ENCODE measurements around the gene SCYL3.
"Not testable (repeated sequence)": the region's sequence is repeated elsewhere in the genome, so short reads cannot be mapped to it uniquely, and the experiment has no call there.

Gene SCYL3

GRCh38 chr1:169893645-169894423 is at the start of gene SCYL3:
SCYL3 (minus strand) TSS chr1:169893896; CDS start chr1:169888840, 5,056 bp downstream.
- peak; percentile 94 for DNase-seq

DNA sequence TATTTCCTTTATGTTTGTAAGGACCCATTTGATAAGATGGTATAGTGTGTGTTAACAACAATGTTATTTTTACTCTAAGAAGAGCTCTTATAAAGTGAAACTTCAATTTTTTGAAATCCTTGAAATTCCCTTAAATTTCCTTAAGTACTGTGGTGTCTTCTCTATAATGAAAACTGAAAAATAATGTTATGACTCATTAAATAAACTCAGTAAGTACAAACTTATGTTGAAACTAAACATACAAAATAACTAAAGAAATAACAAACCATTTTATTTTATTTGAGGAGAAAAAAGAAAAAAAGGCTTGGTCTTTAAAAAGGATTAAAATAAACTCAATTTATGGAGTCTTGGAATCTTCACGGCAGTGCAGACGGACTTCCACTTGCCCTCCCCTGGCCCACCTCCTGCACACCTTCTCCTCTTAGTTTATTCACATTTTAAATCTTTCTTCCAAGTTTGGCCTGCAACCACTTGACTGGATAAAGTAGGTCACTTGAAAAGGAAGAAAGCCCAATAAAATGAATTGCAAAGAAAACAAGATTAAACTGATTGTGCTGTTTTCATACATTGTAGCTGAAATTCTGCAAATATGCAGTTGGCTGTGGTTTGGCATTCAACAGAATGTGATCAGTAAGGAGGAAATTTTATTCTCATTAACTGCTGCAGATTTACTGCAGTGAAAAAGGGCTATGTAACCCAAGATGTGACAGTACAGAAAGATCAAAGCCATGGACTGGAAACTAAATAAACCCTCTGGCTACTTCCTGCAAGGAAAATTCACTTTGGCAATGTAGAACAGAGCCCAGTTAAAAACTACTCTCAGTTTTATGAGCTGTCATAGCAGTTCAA is 48.5 kb upstream of the SCYL3 start:
- no peak for DNase-seq

DNA sequence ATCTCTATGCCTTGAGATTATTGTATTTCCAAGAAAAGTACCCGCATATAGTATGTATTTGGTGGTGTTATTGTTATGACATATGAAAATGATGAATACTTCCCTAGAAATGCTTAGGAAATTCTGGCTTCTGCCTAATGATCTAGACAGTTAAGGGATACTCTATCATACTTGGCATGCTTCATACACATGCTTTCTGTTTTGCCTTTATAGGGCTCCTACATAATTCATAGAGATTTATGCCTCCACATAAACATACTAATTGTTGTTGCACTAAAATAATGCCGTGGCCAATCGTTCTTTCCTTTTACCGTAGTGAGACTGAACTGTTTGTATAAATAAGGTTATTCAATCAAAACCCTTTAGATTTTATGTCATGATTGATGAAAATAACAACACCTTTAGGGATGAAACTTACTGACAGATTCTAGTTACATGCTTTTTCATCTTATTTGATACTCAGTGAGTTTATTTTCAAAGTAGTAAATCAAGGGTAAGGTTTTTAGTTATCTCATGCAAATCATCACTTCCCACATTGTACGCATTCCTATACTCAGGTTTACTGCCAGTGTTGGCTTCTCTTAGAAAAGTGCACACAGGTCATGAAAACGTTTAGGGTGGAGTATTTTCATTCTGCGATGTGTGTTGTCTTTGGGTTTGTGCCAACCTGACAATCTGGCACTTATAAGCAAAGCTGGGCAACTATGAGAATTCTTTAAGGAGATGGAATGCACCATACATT is 40.5 kb upstream of the SCYL3 start:
- no peak for DNase-seq

GRCh38 chr1:169931795-169932231 is 38.1 kb upstream of the SCYL3 start:
- DNase-seq, result no peak

DNA sequence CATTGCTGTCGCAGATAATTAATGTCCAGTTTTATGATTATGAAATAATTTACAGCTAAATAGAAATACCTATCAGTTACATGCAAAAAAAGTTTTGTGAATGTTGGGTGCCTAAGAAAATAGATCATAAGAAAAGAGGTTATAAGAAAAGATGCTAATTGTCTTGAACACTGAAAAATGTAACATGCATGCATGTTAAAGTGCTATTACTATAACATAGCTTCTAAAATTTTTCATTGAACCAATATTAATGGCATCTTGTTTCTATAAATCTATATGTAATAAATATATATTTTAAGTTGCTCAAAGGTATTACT is 35.5 kb upstream of the SCYL3 start:
- no peak for DNase-seq

GRCh38 chr1:169928438-169929209 is 34.9 kb upstream of the SCYL3 start:
- peak in 1 of 2 donors; percentile 50 for DNase-seq

DNA sequence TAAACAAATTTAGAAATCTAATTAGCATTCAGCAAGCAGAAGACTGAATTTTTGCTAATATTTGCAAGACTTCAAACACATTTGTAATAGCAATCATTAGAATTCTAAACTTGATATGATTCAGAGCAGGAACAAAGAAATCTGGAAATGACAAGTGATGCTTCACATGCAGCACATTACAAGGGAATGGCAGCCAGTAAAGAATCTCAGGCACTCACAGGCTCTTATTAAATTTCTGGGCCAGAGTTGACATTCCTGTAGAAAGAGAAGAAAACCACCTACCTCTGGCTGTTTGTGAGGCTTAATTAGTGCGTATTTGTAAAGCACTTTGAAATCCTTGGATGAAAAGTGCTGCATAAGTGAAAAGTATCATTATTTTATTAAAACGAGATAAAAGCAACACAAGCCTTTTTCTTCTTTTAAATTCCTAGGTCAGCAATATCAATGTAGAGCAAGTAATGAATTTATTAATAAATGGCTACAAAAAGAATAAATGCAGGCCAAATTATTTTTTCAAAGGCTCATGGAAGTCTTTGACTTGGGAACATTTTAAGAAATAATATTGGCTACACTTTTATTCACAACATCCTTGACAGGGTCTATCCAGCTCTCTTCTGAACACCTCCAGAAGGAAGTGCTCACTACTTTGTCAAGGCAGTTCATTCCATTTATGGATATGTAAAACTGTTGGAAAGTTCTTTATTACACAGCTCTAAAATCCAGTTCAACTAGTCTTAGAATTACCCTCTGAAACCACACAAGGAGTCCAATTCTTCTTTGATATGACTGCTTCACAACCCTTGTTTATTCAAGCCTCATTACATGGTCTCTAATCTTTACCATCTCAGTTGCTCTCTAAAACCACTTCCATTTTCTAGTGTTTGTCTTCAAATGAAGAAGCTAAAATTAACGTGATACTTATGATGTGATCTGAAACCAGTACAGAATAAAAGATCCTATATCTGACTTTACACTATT is 32.1 kb upstream of the SCYL3 start:
- DNase-seq, result peak in 1 of 2 donors; percentile 8

DNA sequence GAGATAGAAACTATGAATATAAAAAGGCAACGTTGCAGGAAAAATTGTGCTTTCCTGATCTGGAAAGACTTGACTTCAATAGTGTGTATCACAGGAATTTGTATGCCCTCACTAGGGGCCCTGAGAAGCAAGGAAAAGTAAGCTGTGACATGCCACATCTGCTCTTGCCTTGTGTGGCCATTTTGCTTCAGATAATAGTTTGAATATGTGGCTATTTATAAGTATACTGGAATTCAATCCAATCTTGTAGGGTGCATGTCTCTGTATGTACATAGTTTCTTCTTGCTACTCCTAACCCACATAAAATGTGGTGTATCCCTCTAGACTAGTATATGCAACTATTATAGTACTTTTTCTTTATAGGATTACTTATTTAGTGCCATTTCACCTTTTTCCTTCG is 31.1 kb upstream of the SCYL3 start:
- no peak for DNase-seq

DNA sequence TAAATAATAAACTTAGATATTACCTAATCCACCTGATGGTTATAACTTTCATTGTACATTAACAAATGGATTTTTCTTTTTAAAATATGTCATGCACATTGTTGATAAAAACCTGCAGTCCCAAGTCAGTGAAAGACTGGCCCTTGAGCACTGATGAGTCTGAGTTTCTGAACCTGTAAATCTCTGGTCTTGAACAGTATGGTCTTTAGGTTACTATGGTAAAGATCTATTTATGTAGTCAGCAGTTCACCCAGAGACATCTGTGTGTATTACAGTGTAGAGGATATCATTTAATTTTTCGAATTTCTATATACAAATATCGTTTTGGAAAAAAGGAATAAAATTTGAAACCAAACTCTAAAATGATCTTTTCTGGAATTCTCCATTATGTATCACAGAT is 30.4 kb upstream of the SCYL3 start:
- no peak for DNase-seq

DNA sequence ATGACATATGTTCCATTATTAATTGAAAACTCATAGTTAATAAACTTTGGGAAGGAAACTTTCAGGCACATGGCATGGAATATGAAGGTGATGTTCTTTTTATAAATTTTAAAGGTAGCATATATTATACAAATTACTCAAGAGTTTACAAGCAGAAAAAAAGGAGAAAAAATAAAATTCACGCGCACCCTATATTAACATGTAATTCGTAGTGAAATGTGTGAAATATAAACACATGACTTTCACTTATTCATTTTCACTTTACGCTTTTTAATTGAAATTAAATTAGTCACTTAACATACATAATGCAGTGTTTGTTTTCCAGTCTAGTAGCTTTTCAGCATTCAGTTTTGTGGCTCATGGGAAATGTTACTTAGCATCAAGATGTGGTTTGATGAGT is 27.4 kb upstream of the SCYL3 start:
- DNase-seq, result no peak

GRCh38 chr1:169918927-169919326 is 25.2 kb upstream of the SCYL3 start:
- no peak for DNase-seq

DNA sequence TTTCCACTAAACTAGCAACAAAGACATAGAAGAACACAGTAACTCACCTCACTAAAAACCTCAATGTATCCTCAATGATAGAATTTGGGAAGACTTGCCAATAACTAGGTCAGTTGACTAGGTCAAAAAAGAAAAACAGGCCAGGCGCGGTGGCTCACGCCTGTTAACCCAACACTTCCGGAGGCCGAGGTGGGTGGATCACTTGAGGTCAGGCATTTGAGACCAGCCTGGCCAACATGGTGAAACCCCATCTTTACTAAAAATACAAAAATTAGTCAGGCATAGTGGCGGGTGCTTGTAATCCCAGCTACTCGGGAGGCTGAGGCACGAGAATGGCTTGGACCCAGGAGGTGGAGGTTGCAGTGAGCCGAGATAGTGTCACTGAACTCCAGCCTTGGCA is 24.5 kb upstream of the SCYL3 start:
- not testable (repeated sequence) for DNase-seq

- DNase-seq, result no peak
Measured at GRCh38 chr1:169915150-169915549, 21.5 kb upstream of the SCYL3 start.

GRCh38 chr1:169914531-169914930 is 20.8 kb upstream of the SCYL3 start:
- DNase-seq, result no peak

DNA sequence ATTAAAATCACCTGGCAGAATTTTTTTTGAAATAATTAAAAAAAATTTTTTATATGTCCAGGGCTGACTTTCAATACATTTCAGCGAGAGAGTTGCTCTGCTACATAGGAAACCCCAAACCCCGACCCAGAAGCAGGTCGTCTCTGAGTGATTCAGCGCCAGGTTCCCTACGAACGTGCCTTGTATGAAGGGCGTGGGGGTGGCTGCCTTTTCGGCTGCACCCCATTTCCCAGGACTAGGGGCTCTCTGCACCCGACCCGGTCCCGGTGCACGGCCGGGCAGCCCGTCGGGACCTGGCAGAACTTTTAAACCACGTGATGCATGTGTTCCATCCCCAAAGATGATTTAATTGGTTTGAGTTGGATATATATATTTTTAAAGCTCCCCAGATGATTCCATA is 15.8 kb upstream of the SCYL3 start:
- DNase-seq, result no peak

- no peak for DNase-seq
Measured at GRCh38 chr1:169906938-169907337, 13.2 kb upstream of the SCYL3 start.

- DNase-seq, result no peak
Measured at GRCh38 chr1:169904834-169905233, 11.1 kb upstream of the SCYL3 start.

GRCh38 chr1:169902751-169903150 is 9.1 kb upstream of the SCYL3 start:
- DNase-seq, result peak in 1 of 2 donors; percentile 22

GRCh38 chr1:169901115-169901514 is 7.4 kb upstream of the SCYL3 start:
- DNase-seq, result no peak

DNA sequence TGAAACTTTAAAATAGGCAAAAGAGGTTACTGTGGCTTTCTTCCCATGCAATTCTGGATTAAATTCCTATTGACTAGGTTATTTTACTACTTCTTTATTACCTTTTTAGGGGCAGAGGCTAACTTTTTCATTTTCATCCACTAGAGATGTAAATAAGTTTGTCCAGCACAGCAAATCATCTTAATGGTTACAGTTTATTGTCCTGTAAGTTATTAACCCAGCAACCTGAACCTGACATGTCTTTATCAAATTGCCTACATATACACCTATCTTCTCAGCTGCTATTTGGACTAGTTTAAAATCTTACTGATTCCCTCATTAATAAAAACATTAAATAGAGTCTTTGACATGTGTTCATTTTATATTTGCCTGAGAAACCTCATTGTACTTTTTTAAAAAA is 6.9 kb upstream of the SCYL3 start:
- no peak for DNase-seq

DNA sequence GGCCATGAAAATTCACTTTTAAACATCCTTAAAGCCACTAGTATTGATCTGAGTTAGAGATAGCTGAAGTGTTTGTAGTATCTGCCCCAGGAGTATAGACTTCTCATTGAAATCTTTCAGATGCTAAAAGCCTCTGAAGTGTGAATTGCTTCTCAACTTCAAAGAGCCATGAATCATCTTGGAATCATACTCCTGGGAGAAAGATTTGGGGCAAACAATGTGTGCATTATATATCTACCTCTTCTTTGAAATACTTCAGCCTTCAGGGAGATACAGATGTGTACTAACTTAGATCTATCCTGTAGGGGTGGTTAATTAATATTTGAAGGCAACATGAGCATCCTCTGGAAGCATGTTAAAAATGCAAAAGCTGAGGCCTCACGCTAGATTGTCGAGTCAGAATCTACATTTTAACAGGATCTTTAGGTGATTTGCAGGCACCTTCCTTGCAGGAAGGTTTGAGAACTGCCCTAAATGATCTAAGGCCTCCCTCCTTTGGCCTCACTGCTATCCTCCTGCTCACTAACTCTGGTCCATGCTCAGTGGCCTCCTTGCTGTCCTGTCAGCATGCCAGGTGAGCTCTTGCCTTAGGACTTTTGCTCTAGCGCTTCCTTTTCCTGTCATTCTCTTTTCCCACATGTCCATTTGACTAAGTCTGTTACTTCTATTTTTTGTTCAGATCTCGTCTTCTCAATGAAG is 6.0 kb upstream of the SCYL3 start:
- DNase-seq, result no peak

Data from CD4-positive, alpha-beta T cell treated with Interleukin-1 beta for 1 hour (primary cell).